Mesendoderm (in vitro differentiated cells): Measurements from ENCODE around the gene ZGLP1.
A peak's percentile ranks its signal among the peaks of the same experiment; 100 is the strongest.

Experiments
- DNase-seq: peaks from one replicate; pipeline ENCODE4 v3.0.0; 2013
- H2AK5ac ChIP-seq: 2 replicates; pipeline ENCODE4 v1.6.1; 2013; ENCODE audit warnings: low read length, inconsistent platforms
- H2BK120ac ChIP-seq: 2 replicates; pipeline ENCODE4 v1.6.1; 2013; ENCODE audit warnings: low read depth, mild to moderate bottlenecking, low read length, moderate library complexity, mixed read lengths
- H2BK15ac ChIP-seq: replicated peaks from 2 replicates; pipeline ENCODE4 v1.6.1; 2013; ENCODE audit warnings: low read depth, mild to moderate bottlenecking, moderate library complexity
- H2BK5ac ChIP-seq: 2 replicates; pipeline ENCODE4 v1.6.1; 2013; ENCODE audit warnings: low read length, inconsistent platforms
- H3K18ac ChIP-seq: 2 replicates; pipeline ENCODE4 v1.6.1; 2013; ENCODE audit warnings: mild to moderate bottlenecking, low read length, mixed read lengths
- H3K23ac ChIP-seq: one replicate; pipeline ENCODE4 v1.6.1; 2013; ENCODE audit warnings: low read length
- H3K27ac ChIP-seq: 2 replicates; pipeline ENCODE4 v1.5.1; 2013; ENCODE audit warnings: low read depth, mild to moderate bottlenecking, inconsistent platforms, low read length, moderate library complexity
- H3K27me3 ChIP-seq: 2 replicates; pipeline ENCODE4 v1.6.1; 2013; ENCODE audit warnings: low read length, control low read depth, mild to moderate bottlenecking, inconsistent platforms; ENCODE audit not compliant: insufficient read depth, poor library complexity
- H3K36me3 ChIP-seq: 2 replicates; pipeline ENCODE4 v1.6.1; 2013; ENCODE audit warnings: low read length, inconsistent platforms; ENCODE audit not compliant: control insufficient read depth, insufficient read depth
- H3K4ac ChIP-seq: one replicate; pipeline ENCODE4 v1.6.1; 2013; ENCODE audit warnings: low read depth, mild to moderate bottlenecking, low read length, moderate library complexity
- H3K4me1 ChIP-seq: 2 replicates; pipeline ENCODE4 v1.6.1; 2013; ENCODE audit warnings: low read depth, low read length, inconsistent platforms; ENCODE audit not compliant: control insufficient read depth
- H3K4me2 ChIP-seq: 2 replicates; pipeline ENCODE4 v1.6.1; 2013; ENCODE audit warnings: low read length
- H3K4me3 ChIP-seq: 2 replicates; pipeline ENCODE4 v1.5.1; 2013; ENCODE audit warnings: mild to moderate bottlenecking, low read length
- H3K56ac ChIP-seq: one replicate; pipeline ENCODE4 v1.6.1; 2013; ENCODE audit warnings: low read length
- H3K79me1 ChIP-seq: 2 replicates; pipeline ENCODE4 v1.6.1; 2013; ENCODE audit warnings: low read length, inconsistent platforms
- H3K79me2 ChIP-seq: 2 replicates; pipeline ENCODE4 v1.6.1; 2013; ENCODE audit warnings: mild to moderate bottlenecking, low read length; ENCODE audit not compliant: control insufficient read depth, insufficient read depth
- H3K9ac ChIP-seq: 2 replicates; pipeline ENCODE4 v1.6.1; 2013; ENCODE audit warnings: low read length, inconsistent platforms
- H4K5ac ChIP-seq: one replicate; pipeline ENCODE4 v1.6.1; 2013; ENCODE audit warnings: low read length
- H4K8ac ChIP-seq: one replicate; pipeline ENCODE4 v1.6.1; 2013; ENCODE audit warnings: low read depth, mild to moderate bottlenecking, control low read depth, low read length, moderate library complexity
- WGBS: extraction: QIAGEN DNeasy Blood & Tissue Kit; methylation state at CpG from one replicate; pipeline ENCODE4 v1.1.7; 2013; ENCODE audit warnings: low lambda C conversion rate, missing lambda C conversion rate; ENCODE audit not compliant: insufficient coverage; ENCODE audit errors: extremely low coverage; 5-methylcytosine and 5-hydroxymethylcytosine counted together

Gene ZGLP1

GRCh38 chr19:10270180-10270615 is 39.4 kb downstream of the ZGLP1 start:
- Histone ChIP-seq H3K56ac (peak overlapping the region; percentile 65), H4K5ac (no peak overlapping the region), H2BK120ac (no peak overlapping the region), H3K4me3 (no peak overlapping the region), H2AK5ac (no peak overlapping the region), H4K8ac (no peak overlapping the region), H3K27ac (no peak overlapping the region), H3K4ac (no peak overlapping the region), H3K23ac (no peak overlapping the region), H2BK5ac (no peak overlapping the region), H3K79me2 (no peaks in the 10 kb centered on the region), H3K79me1 (no peaks in the 10 kb centered on the region), H3K36me3 (no peaks in the 10 kb centered on the region), H3K4me1 (no peaks in the 10 kb centered on the region), H3K18ac (no peak overlapping the region), H3K9ac (peak overlapping the region; percentile 28), H2BK15ac (no peak overlapping the region), H3K27me3 (peaks cover 6% of the 10 kb centered on the region), H3K4me2 (peak overlapping the region; percentile 37)
- WGBS: no CpG with 5 or more reads among the region's 37 CpGs
- no peak for DNase-seq

DNA sequence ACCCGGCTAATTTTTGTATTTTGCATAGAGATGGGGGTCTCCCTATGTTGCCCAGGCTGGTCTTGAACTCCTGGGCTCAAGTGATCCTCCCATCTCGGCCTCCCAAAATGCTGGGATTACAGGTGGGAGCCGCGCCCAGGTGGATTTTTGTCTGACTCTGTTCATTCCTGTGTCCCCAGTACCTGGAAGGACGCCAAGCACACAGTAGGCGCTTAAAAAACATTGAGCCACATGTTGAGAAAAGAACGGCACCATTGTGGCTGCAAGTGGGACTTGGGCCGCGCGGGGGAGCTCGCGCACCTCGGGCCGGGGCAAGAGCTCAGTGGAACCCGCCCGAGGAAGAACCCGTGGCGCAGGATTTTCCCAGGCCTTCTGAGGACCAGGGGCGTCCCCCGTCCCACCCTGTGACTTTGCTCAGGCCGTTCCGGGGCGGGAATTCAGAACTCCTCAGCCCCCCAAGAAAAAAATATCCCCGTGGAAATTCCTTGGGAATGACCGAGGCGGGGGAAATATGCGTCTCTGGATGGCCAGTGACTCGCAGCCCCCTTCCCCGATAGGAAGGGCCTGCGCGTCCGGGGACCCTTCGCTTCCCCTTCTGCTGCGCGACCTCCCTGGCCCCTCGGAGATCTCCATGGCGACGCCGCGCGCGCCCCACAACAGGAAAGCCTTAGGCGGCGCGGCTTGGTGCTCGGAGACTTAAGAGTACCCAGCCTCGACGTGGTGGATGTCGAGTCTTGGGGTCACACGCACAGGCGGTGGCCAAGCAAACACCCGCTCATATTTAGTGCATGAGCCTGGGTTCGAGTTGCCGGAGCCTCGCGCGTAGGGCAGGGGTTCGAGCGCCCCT is 40.1 kb downstream of the ZGLP1 start:
- H3K18ac ChIP-seq: no peak overlapping the region
- WGBS: no CpG with 5 or more reads among the region's 59 CpGs
- H2BK120ac ChIP-seq: no peak overlapping the region
- no peak overlapping the region for H3K9ac ChIP-seq
- no peak overlapping the region for H3K27ac ChIP-seq
- no peaks in the 10 kb centered on the region for H3K79me2 ChIP-seq
- H3K27me3 ChIP-seq: peaks cover 6% of the 10 kb centered on the region
- H3K4me1 ChIP-seq: no peaks in the 10 kb centered on the region
- H3K4me3 ChIP-seq: no peak overlapping the region
- H4K5ac ChIP-seq: no peak overlapping the region
- no peaks in the 10 kb centered on the region for H3K79me1 ChIP-seq
- no peak overlapping the region for H2AK5ac ChIP-seq
- H3K4ac ChIP-seq: no peak overlapping the region
- no peak overlapping the region for H2BK5ac ChIP-seq
- H2BK15ac ChIP-seq: no peak overlapping the region
- no peak overlapping the region for H4K8ac ChIP-seq
- DNase-seq: peak; percentile 77
- no peak overlapping the region for H3K23ac ChIP-seq
- H3K4me2 ChIP-seq: peak overlapping the region; percentile 37
- no peaks in the 10 kb centered on the region for H3K36me3 ChIP-seq
- H3K56ac ChIP-seq: peak overlapping the region; percentile 65

DNA sequence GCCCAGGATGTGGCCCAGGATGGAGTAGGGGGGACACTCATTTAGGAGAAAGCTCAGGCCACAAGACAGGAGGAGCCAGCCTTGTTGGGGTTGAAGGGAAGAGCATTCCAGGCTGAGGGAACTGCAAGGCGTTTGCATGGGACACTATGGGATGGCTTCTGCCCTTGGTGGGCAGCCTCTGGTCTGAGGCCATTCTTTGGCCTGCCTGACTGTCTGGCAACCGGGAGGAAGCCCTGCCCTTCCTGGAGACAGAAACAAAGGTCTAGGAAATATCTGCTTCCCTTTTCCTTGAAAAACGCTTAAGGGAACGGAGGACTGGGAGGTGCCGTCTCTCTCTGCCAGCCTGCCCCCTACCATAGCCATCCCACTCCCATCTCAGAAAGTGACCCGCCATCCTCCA is 41.5 kb downstream of the ZGLP1 start:
- no peaks in the 10 kb centered on the region for H3K36me3 ChIP-seq
- no peak overlapping the region for H3K23ac ChIP-seq
- no peak overlapping the region for H4K5ac ChIP-seq
- no peak overlapping the region for H3K56ac ChIP-seq
- H2BK5ac ChIP-seq: no peak overlapping the region
- H3K27me3 ChIP-seq: peaks cover 6% of the 10 kb centered on the region
- H3K4me2 ChIP-seq: no peak overlapping the region
- H2BK15ac ChIP-seq: no peak overlapping the region
- H4K8ac ChIP-seq: no peak overlapping the region
- no peaks in the 10 kb centered on the region for H3K79me1 ChIP-seq
- H2BK120ac ChIP-seq: no peak overlapping the region
- H3K4ac ChIP-seq: no peak overlapping the region
- no CpG with 5 or more reads among the region's 6 CpGs for WGBS
- no peak overlapping the region for H3K9ac ChIP-seq
- no peak overlapping the region for H3K4me3 ChIP-seq
- no peak overlapping the region for H3K18ac ChIP-seq
- no peak overlapping the region for H3K27ac ChIP-seq
- H3K4me1 ChIP-seq: no peaks in the 10 kb centered on the region
- no peak overlapping the region for H2AK5ac ChIP-seq
- DNase-seq: no peak
- H3K79me2 ChIP-seq: no peaks in the 10 kb centered on the region

- no peak for DNase-seq
- WGBS: no CpG with 5 or more reads among the region's 7 CpGs
These were observed 42.9 kb downstream of the ZGLP1 start for GRCh38 chr19:10266706-10267105.

DNA sequence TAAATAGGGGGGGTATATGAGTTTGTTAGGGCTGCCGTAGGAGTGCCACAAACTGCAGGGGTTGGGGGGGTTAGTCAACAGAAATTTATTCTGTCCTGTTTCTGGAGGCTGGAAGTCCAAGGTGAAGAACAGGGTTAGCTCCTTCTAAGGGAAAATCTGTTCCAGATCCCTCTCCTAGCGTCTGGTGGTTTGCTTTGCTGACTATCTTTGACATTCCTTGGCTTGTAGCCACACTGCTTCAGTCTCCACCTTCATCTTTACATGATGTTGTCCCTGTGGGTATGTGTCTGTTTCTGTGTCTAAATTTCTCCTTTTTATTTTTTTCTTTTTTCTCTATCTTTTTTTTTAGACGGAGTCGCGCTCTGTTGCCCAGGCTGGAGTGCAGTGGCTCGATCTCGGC is 46.8 kb downstream of the ZGLP1 start:
- Histone ChIP-seq H4K8ac (no peak overlapping the region), H3K18ac (no peak overlapping the region), H3K36me3 (no peaks in the 10 kb centered on the region), H2BK120ac (no peak overlapping the region), H3K56ac (no peak overlapping the region), H3K27ac (no peak overlapping the region), H2BK5ac (no peak overlapping the region), H2AK5ac (no peak overlapping the region), H3K4ac (no peak overlapping the region), H3K27me3 (no peaks in the 10 kb centered on the region), H3K23ac (no peak overlapping the region), H2BK15ac (no peak overlapping the region), H3K4me3 (no peak overlapping the region), H3K4me1 (no peaks in the 10 kb centered on the region), H3K79me2 (no peaks in the 10 kb centered on the region), H3K9ac (no peak overlapping the region), H3K79me1 (no peaks in the 10 kb centered on the region), H4K5ac (no peak overlapping the region), H3K4me2 (no peak overlapping the region)
- WGBS: 100% methylated on average over 1 of the region's 7 CpGs
- no peak for DNase-seq

More at GRCh38 chr19:10266706-10267105, 42.9 kb downstream of the ZGLP1 start:
- Histone ChIP-seq H3K36me3 (no peaks in the 10 kb centered on the region), H4K8ac (no peak overlapping the region), H3K27ac (no peak overlapping the region), H3K18ac (no peak overlapping the region), H3K79me2 (no peaks in the 10 kb centered on the region), H2AK5ac (no peak overlapping the region), H4K5ac (no peak overlapping the region), H2BK120ac (no peak overlapping the region), H3K9ac (no peak overlapping the region), H3K4me2 (no peak overlapping the region), H3K23ac (no peak overlapping the region), H3K4me3 (no peak overlapping the region), H2BK5ac (no peak overlapping the region), H3K79me1 (no peaks in the 10 kb centered on the region), H3K56ac (no peak overlapping the region), H3K4me1 (no peaks in the 10 kb centered on the region), H3K27me3 (peaks cover 5% of the 10 kb centered on the region), H2BK15ac (no peak overlapping the region), H3K4ac (no peak overlapping the region)
